ENCODE data around the gene PHF2. TPM values are rescaled to one million over a fixed set of nuclear protein-coding genes. Genes with fewer than 3 reads are reported as not detected.

PHF2 gene
- polyA plus RNA-seq, 1 of the 3 experiments (the other 2 are of a cell fraction), result 11.2 TPM

DNA sequence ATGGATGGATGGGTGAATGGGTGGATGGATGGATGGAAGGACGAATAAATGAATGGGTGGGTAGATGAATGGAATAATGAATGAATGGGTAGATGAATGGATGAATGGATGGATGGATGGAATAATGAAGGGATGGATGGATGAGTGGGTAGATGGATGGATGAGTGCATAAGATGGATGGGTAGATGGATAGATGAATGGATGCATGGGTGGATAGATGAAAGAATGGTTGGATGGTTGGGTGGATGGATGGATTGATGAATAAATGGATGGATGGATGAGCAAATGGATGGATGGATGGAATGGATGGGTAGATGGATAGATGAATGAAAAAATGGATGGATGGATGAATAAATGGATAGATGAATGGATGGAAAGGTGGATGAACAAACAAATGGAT, 85.2 kb downstream of the PHF2 start:
- Histone ChIP-seq H3K4me1 (ENCODE audit: control insufficient read depth in 1 of 2, insufficient read depth in 2 of 2, low read depth in 1 of 2, low read length in 1 of 2) (no peaks in the 10 kb centered on the region), H3K9me2 (no peaks in the 10 kb centered on the region), H3F3A (replicated peaks; ENCODE audit: insufficient read depth) (no peaks in the 10 kb centered on the region), H3K9ac (no peak overlapping the region), H3K4me2 (no peak overlapping the region), H3K36me3 (replicated peaks in 1 of 2; ENCODE audit: control insufficient read depth in 1 of 2, insufficient read depth in 2 of 2, low read length in 1 of 2) (peaks cover 0 to 3% of the 10 kb centered on the region in 2 experiments), H2AFZ (ENCODE audit: low read depth) (no peak overlapping the region), H3K27ac (ENCODE audit: low read depth in 2 of 2, low read length in 1 of 2) (no peak overlapping the region), H3K4me3 (ENCODE audit: low read depth in 2 of 2, low read length in 1 of 2) (no peak overlapping the region), H3K79me2 (ENCODE audit: insufficient read depth) (no peaks in the 10 kb centered on the region), H3K9me3 (no peaks in the 10 kb centered on the region), H3K27me3 (ENCODE audit: insufficient read depth) (no peaks in the 10 kb centered on the region), H4K20me1 (ENCODE audit: insufficient read depth) (no peaks in the 10 kb centered on the region)
- CTCF ChIA-PET, result no interaction called here
- DNase-seq, result no peak
- 98% methylated on average over 1 of the region's 1 CpG for WGBS (ENCODE audit: low lambda C conversion rate)
- POLR2A ChIA-PET, result no interaction called here
- TF ChIP-seq RAD21 (IDR thresholded peaks at IDR 0.05; ENCODE audit: low read length) (no peak), NFIC (IDR thresholded peaks at IDR 0.05; ENCODE audit: borderline replicate concordance) (no peak), EZH2phosphoT487 (IDR thresholded peaks at IDR 0.05; ENCODE audit: borderline replicate concordance, low read depth) (no peak), SMC3 (IDR thresholded peaks at IDR 0.05; ENCODE audit: low read depth, low read length) (no peak), TCF12 (IDR thresholded peaks at IDR 0.05) (no peak), GABPA (IDR thresholded peaks at IDR 0.05; ENCODE audit: low read depth) (no peak), RCOR1 (IDR thresholded peaks at IDR 0.05; ENCODE audit: low read length) (no peak), MEF2A (IDR thresholded peaks at IDR 0.05; ENCODE audit: borderline replicate concordance, low read depth) (no peak), RXRA (IDR thresholded peaks at IDR 0.05; ENCODE audit: borderline replicate concordance, low read depth) (no peak), MAX (IDR thresholded peaks at IDR 0.05; ENCODE audit: low read depth) (no peak), PBX3 (IDR thresholded peaks at IDR 0.05) (no peak), FOXM1 (IDR thresholded peaks at IDR 0.05; ENCODE audit: low read depth) (no peak), REST (IDR thresholded peaks at IDR 0.05; ENCODE audit: low read depth, low read length) (no peak), ZBTB33 (IDR thresholded peaks at IDR 0.05; ENCODE audit: borderline replicate concordance, low read depth) (no peak), NRF1 (IDR thresholded peaks at IDR 0.05; ENCODE audit: low read depth, low read length) (no peak), IRF3 (IDR thresholded peaks at IDR 0.05; ENCODE audit: low read depth, low read length) (no peak), TEAD4 (IDR thresholded peaks at IDR 0.05; ENCODE audit: borderline replicate concordance, insufficient read depth) (no peak)

Data from SK-N-SH (cell line).